ENCODE measurements around the gene VIPR2. TPM values are rescaled to one million over a fixed set of nuclear protein-coding genes. Genes with fewer than 3 reads are reported as not detected.
A peak's percentile ranks its signal among the peaks of the same experiment; 100 is the strongest.
"Not testable (repeated sequence)": the region's sequence is repeated elsewhere in the genome, so short reads cannot be mapped to it uniquely, and the experiment has no call there.

The VIPR2 gene
- total RNA-seq, 4 donors from 2014 or later = 0.53 to 2.5 (median 1.8) TPM

DNA sequence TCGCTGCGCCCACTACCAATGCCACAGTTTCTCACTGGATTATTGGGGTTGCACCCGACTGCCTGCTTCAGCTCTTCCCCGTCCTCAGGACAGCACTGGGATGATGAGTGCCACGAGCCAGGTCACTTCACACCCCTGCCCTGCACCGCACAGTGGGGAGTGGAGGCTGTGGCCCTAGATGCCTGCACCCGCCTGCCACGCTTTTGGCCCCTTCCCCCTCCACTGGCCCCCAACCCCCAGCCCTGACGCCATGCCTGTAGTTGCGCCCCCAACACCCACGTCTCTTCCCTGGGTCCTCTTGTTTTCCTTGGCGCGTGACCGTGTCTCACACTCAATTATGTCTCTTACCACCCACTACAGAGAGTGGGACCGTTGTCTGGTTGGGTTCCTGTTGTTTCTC, 134.3 kb downstream of the VIPR2 start:
- peak in 1 of 3 donors; percentile 40 for DNase-seq
- H3K9me3 ChIP-seq = no peaks in the 10 kb centered on the region
- TF ChIP-seq POLR2A (IDR thresholded peaks at IDR 0.05) = no peak
- H3K27me3 ChIP-seq = no peaks in the 10 kb centered on the region
- H3K27ac ChIP-seq = no peak overlapping the region
- H3K36me3 ChIP-seq = no peaks in the 10 kb centered on the region
- H3K4me1 ChIP-seq = peaks cover 0 to 14% (median 2%) of the 10 kb centered on the region in 4 donors
- no peak overlapping the region for H3K4me3 ChIP-seq

GRCh38 chr7:159009951-159010350, 134.7 kb downstream of the VIPR2 start:
- peak in 1 of 3 donors; percentile 18 for DNase-seq
- H3K4me1 ChIP-seq = peaks cover 0 to 10% (median under 1%) of the 10 kb centered on the region in 4 donors
- no peaks in the 10 kb centered on the region for H3K36me3 ChIP-seq
- no peaks in the 10 kb centered on the region for H3K9me3 ChIP-seq
- no peak overlapping the region for H3K27ac ChIP-seq
- no peaks in the 10 kb centered on the region for H3K27me3 ChIP-seq
- H3K4me3 ChIP-seq = no peak overlapping the region
- no peak for TF ChIP-seq POLR2A (IDR thresholded peaks at IDR 0.05)
- TF ChIP-seq, protein P1, sequence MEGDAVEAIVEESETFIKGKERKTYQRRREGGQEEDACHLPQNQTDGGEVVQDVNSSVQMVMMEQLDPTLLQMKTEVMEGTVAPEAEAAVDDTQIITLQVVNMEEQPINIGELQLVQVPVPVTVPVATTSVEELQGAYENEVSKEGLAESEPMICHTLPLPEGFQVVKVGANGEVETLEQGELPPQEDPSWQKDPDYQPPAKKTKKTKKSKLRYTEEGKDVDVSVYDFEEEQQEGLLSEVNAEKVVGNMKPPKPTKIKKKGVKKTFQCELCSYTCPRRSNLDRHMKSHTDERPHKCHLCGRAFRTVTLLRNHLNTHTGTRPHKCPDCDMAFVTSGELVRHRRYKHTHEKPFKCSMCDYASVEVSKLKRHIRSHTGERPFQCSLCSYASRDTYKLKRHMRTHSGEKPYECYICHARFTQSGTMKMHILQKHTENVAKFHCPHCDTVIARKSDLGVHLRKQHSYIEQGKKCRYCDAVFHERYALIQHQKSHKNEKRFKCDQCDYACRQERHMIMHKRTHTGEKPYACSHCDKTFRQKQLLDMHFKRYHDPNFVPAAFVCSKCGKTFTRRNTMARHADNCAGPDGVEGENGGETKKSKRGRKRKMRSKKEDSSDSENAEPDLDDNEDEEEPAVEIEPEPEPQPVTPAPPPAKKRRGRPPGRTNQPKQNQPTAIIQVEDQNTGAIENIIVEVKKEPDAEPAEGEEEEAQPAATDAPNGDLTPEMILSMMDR (IDR thresholded peaks at IDR 0.05) = no peak

DNA sequence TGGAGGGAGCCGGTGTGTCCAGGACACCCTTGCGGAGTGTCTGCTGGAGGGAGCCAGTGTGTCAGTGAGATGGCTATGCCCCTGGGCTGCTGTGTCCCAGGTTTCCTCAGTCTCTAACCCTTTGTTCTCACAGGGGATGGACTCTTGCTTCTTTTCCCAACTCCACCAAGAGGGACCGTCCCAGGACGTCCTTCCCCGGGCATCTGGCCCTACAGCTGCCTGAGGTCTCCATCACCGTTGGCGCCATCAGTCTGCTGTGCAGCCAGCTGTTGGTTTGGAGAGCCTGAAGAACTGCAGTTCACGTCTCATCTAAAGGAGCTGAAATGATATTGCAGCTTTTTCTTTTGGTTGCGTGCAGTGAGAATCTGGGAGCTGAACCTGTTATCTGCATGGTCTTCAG, 136.2 kb downstream of the VIPR2 start:
- no peak overlapping the region for H3K4me3 ChIP-seq
- DNase-seq = peak in 1 of 3 donors; percentile 37
- no peak overlapping the region for H3K27ac ChIP-seq
- H3K27me3 ChIP-seq = no peaks in the 10 kb centered on the region
- no peaks in the 10 kb centered on the region for H3K9me3 ChIP-seq
- no peaks in the 10 kb centered on the region for H3K36me3 ChIP-seq
- H3K4me1 ChIP-seq = peaks cover 0 to 6% (median 0%) of the 10 kb centered on the region in 4 donors
- TF ChIP-seq, protein P1 (IDR thresholded peaks at IDR 0.05) = no peak
- no peak for TF ChIP-seq POLR2A (IDR thresholded peaks at IDR 0.05)

- Histone ChIP-seq H3K27ac (no peak overlapping the region), H3K27me3 (no peaks in the 10 kb centered on the region), H3K36me3 (no peaks in the 10 kb centered on the region), H3K9me3 (no peaks in the 10 kb centered on the region), H3K4me1 (peaks cover 0 to 3% (median 0%) of the 10 kb centered on the region in 4 donors), H3K4me3 (no peak overlapping the region)
- DNase-seq = no peak
- TF ChIP-seq POLR2A (IDR thresholded peaks at IDR 0.05) = no peak
- TF ChIP-seq, protein P1 (IDR thresholded peaks at IDR 0.05) = no peak
These were observed 136.7 kb downstream of the VIPR2 start for GRCh38 chr7:159007996-159008389.

DNA sequence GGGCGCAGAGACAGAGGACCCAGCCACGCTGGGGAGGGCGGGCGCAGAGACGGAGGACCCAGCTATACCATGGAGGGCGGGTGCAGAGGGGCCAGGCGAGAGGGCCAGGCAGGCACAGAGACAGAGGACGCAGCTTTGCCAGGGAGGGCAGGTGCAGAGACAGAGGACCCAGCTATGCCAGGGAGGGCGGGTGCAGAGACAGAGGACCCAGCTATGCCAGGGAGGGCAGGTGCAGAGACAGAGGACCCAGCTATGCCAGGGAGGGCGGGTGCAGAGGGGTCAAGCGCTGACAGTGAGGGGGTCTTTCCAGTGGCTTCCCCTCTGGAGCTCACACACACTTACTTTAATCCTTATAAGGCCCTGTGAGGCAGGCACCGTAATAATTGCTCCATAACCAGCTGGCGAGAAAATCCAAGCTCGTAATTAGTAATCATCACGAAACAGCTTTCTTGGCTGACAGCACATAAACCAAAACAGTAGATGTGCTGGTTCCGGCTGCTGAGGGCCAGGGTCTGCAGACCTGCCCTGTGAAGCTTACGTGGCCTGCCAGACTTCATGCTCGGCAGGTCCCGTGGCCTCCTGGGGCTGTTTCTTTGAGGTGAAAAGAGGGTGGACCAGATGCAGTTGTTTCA, 137.2 kb downstream of the VIPR2 start:
- DNase-seq = peak in 1 of 3 donors; percentile 24
- no peak for TF ChIP-seq POLR2A (IDR thresholded peaks at IDR 0.05)
- TF ChIP-seq, protein P1 (IDR thresholded peaks at IDR 0.05) = no peak
- Histone ChIP-seq H3K27me3 (no peaks in the 10 kb centered on the region), H3K4me3 (no peak overlapping the region), H3K36me3 (no peaks in the 10 kb centered on the region), H3K9me3 (no peaks in the 10 kb centered on the region), H3K4me1 (no peaks in the 10 kb centered on the region), H3K27ac (no peak overlapping the region)

GRCh38 chr7:159006610-159007130, 138.0 kb downstream of the VIPR2 start:
- H3K4me3 ChIP-seq = no peak overlapping the region
- DNase-seq = no peak
- no peaks in the 10 kb centered on the region for H3K9me3 ChIP-seq
- H3K27me3 ChIP-seq = no peaks in the 10 kb centered on the region
- H3K36me3 ChIP-seq = no peaks in the 10 kb centered on the region
- no peak for TF ChIP-seq POLR2A (IDR thresholded peaks at IDR 0.05)
- TF ChIP-seq, protein P1 (IDR thresholded peaks at IDR 0.05) = no peak
- no peaks in the 10 kb centered on the region for H3K4me1 ChIP-seq
- no peak overlapping the region for H3K27ac ChIP-seq

DNA sequence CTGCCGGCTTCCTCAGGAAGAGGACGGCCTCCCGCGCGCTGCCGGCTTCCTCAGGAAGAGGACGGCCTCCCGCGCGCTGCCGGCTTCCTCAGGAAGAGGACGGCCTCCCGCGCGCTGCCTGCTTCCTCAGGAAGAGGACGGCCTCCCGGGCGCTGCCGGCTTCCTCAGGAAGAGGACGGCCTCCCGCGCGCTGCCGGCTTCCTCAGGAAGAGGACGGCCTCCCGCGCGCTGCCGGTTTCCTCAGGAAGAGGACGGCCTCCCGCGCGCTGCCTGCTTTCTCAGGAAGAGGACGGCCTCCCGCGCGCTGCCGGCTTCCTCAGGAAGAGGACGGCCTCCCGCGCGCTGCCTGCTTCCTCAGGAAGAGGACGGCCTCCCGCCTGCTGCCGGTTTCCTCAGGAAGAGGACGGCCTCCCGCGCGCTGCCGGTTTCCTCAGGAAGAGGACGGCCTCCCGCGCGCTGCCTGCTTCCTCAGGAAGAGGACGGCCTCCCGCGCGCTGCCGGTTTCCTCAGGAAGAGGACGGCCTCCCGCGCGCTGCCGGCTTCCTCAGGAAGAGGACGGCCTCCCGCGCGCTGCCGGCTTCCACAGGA, 138.6 kb downstream of the VIPR2 start:
- not testable (repeated sequence) for H3K27ac ChIP-seq, DNase-seq, H3K27me3 ChIP-seq, H3K36me3 ChIP-seq, H3K4me1 ChIP-seq, H3K9me3 ChIP-seq, H3K4me3 ChIP-seq
